ENCODE measurements around the gene SNTG2.
"Not testable (repeated sequence)": the region's sequence is repeated elsewhere in the genome, so short reads cannot be mapped to it uniquely, and the experiment has no call there.

Gene SNTG2

DNA sequence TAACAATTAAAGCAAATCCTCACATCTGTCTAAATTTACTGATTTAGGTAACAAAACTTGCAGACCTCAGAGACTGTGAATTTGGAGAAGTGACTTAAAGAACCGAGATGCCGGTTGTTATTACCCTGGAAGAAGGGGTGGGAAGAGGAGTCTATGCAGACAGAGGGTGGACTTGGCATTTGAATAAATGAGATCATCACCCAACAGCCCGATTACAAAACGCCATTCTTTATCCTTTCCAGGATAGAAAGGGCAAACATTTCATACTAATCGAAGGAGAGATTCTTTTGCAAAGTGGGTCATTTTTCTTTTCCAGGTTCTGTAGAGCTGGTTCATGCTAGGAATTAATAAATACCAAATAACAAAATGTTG lies 389.5 kb downstream of the SNTG2 start:
- DNase-seq, result no peak

DNA sequence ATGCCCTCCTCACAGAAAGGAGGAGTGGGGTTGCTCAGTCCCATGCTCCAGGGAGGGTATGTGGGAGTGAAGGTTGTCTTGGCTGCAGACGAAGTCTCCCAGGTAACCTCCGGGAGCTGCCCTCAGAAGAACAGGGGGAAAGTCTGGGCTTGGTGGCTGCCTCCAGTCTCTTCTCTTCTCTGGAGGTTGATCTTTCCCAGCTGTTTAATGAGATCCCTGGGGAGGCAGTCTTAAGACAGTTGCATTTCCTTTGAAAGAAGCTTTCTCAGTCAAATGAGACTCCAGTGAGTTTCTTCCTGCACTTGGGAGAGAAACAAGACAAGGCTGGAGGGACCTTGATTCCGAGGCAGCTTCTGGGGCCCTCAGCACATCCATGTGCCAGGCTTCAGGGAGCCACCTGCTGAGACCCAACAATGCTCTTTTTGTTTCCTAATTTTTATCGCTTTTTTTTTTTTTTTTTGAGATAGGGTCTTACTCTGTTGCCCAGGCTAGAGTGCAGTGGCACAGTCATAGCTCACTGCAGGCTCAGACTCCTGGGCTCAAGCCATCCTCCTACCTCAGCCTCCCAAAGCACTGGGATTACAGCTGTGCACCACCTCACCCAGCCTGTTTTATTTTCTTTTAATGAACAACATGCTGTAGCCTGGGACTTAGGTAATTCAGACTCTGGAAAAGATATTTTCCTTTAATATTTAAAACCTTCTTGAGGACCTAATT lies 390.9 kb downstream of the SNTG2 start:
- no peak for DNase-seq

DNA sequence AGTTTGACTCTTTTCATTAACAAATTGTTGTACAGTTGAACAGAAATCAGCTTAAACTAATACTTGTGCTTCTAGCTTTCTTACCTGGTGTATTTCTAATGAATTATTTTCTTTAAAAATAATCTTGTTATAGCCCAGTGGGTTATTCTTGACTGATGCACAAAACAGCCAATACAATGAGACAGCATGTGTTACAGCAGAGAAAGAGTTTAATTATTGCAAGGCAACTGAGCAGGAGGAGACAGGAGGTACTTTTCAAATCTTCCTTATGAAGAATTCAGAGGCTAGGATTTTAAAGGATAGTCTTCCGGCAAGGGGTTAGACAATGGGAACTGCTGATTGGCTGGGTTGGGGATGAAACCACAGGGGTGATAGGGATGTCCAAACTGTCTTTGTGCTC lies 398.1 kb downstream of the SNTG2 start:
- no peak for DNase-seq

DNA sequence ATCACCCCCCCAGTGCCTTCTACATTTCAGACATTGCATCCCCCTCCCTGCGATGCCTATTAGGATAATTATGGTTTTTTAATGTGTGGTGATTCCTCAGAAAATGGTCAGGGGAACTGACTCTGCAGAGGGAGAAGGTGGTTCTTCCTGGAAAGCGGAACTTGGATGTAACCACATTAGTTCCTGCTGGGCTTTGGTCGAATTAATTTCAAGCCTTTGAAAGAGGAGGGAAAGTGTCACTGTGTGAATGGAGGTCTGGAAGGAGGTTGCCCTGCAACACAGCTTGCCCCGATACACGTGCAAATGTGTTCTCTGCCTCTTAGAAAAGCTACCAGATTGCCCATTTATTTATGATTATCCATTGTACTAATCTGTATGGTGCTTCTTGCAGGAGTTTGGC lies 399.5 kb downstream of the SNTG2 start:
- DNase-seq, result no peak

DNA sequence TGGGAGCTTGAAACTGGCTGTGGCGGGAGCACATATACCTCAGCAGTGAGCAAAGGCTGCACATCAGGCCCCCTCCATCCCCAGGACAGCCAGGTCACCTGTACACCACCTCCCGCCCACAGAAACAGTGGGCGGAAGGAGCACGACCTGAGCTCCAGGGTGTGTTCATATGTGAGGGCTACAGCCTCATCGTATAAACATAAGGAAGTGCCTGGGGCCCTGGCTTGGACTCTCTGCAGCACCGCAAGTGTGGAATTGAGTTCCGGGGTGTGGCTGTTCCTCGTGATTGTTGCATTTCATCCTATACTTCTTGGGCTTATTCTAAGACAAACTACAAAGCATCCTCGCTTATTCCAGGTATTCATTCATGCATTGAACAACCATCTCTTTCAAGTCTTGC lies 402.5 kb downstream of the SNTG2 start:
- DNase-seq, result no peak

DNA sequence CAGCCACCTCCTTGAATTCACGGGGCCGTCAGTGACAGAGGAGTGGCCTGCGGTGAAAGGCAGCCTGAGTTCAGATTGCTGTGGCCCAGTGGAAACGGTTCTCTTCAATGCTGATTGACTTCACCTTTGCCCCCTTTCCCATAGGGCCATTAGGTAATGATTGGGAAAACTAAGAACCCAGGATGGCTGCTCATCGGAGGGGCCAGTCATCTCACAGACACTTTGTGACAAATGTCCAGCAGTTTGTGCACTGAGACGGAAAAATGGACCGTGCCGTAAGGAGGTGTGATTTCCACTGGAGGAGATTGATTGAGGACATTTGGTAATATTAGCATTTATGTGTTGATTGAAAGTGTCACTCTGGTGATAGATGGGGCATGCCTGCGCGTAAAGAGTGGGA lies 402.9 kb downstream of the SNTG2 start:
- no peak for DNase-seq

DNA sequence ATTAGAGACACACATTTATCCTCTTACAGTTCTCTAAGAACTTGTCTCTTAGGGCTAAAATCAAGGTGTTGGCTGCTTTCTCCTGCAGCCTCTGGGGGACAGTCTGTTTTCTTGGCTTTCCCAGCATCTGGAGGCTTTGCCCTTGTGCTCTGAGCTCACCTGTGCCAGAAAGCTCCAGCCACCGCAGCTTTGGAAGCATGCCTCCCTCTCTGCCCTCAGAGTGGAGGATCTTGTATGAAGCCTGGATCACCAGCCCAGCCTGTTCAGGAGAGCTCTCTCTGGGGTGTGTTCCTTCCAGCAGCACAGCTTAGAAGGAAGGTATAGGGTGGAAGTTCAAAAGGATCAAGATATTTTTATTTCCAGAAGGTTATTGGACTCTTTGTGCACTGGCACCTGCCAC lies 409.5 kb downstream of the SNTG2 start:
- no peak for DNase-seq

DNA sequence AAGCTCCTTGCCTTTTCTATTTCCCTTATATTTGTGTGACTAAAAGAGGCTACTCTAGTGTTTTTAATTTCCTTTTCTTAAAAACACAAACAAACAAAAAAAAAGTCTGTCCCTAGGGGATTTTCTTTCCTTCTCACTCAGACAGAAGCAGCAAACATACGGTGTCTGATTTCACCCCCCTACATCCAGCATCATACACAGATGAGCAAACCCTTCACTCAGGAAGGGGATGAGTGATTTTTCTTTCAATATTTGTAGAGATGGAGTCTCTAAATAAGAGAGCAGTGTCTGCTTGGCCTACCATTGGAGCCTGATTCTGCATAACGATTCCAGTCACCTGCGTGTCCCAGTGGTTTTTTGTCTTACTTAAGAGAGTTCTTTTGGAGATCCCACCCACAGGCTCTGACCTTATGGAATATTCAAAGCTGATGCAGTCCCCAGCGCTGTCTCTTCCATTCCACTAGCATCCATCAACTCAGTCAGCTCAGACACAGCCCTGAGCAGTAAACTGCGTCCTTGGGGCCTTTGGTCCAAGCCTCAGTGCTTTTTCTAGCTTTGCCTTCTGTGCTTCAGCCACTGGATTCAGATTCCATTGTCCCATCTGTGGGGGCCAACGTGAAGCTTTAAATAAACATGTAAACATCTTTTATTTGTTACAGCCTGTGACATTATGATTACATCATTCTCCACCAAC lies 410.1 kb downstream of the SNTG2 start:
- DNase-seq, result no peak

DNA sequence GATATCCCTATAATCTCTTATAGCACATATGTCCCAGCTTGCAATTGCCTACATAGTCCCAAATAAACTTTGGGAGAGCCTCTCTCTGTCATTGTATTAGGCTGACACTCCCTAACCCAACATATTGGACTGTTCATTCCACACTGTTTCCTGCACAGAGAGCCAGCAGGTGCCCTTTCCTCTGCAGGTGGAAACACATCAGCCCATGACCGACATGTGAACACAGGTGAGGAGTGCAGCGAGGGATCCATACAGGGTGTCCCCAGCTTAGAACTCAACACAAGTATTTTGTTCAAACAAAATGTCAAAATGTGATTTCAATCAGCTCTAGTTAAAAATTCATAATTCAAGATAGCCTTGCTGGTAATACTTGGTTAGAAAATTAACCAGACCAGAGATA lies 412.7 kb downstream of the SNTG2 start:
- no peak for DNase-seq

DNA sequence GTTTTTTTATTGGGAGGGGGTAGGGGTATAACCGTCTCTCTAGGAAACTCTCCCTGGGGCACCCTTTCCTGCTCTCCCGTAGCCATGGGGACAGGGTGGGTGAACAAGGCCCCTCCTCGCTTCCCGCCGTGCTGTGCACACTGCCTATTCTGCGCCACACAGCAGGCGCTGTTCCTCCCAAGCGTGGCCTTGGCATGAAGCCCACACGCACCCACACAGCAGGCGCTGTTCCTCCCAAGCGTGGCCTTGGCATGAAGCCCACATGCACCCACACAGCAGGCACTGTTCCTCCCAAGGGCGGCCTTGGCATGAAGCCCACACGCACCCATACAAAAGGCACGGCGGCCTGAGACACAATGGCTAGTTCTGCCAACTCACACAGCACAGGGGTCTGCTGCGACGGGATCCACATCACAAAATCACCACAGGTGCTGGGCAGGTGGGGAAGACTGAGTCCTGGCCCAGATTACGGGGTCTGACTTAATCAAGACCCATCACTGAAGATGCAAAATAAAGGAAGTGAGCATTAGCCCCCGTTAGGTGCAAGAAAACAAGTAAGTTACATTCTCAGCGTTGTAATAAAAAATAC lies 416.0 kb downstream of the SNTG2 start:
- no peak for DNase-seq

DNA sequence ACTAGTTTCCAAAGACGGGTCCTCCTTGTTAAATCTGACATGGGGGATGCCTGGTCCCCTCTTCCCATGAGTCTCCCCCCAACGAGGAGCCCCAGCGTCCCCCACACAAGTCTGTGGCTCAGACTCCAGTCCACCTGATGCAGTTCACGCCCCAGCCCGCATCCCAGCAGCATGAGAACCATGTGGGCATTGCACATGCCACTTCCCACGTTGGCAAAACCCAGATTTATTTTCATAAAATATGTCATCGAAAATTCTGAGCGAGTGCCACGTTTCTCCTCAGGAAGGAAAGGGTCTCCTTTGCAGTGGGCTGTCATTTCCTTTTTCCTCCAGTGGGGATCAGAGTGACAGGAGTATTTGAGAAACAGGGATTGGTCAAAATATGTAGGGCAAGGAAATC lies 417.0 kb downstream of the SNTG2 start:
- no peak for DNase-seq

DNA sequence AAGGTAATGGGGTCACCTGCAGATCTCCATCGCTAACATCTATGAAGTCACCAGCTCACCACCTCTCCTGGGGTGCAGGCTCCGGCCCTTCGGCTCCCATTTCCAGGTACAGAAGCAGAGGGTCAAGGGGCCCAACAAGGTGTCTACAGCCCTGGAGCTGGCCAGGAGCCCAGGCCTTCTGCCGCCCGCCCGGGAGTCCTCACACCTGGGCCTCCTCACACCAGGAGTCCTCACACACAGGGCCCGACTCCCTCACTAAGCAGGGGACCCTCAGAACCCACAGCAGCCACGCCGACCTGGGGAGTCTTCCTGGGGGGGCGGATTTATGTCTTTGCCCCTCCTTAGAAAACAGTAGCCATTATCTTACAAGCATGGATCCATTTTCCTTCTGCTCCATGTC lies 419.3 kb downstream of the SNTG2 start:
- no peak for DNase-seq

DNA sequence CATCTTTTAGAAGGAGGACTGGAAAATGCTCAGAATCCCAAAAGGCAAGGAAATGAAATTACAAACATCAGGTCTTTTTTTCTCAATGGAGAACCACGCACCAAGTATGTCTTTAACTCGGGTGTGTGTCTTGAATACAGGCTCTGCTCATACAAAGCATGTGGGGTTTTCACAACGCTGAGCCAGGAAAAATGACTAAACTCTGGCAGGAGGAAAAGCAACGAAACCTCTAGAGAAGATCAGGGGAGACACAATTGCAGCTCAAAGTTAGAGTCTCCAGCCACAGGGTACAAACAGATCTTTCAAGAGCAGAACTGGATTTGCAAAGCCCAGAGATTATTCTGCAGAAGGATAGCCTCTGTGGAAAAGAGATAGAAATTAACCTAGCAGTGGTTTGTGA lies 419.8 kb downstream of the SNTG2 start:
- no peak for DNase-seq

DNA sequence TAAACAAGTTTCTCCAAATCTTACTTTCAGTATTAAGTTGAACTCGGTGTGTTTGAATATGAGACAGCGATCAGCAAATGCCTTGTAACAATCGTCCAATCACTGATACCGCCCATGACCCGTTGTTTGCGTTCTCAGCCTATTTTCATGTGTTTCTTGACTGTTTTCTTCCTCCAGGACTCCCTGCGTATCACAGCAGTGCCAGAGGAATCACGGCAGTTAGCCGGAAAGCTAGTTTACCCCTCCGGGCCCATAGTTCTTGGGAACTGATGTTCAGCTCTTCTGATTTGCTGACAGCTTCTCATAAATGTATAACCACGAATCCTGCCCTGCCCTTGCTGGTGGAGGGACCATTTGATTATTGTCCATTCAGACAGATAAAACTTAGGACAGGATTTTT lies 420.4 kb downstream of the SNTG2 start:
- DNase-seq, result no peak

DNA sequence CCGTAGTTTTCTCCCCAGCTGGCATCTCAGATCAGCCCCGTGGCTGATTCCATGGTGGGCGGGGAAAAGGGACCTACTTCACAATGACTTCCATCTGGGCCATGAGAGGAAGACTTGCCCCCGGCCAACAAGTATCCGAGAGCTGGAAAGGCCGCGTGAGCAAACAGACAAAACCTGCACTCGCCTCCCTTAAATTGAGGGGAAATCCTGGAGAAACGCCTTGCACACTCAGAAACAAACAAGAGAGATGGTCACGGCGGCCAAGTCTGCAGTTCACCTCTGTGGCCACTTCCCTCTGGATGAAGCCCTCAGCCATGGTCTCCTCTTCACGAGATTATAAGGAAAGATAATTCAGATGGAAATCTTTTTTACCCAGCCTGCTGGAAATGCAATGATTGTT lies 423.2 kb downstream of the SNTG2 start:
- no peak for DNase-seq

DNA sequence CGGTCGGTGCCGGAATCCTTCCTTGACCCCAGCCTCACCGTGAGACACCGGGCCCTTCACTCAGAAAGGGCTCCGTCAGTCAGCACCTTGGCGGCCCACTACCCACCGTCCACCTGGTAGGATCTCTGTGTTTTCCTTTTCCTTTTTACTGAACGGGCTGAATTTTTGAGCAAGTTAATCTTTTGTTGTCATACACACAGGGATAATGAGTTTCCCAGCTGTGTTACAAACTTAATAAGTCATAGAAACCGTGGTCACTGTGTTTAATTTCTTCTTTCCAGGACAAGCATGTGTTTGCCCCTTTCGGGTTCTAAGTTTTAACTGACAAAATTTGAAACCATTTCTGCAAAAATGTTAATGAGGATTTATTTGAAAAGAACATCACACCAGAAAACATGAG lies 423.6 kb downstream of the SNTG2 start:
- no peak for DNase-seq

DNA sequence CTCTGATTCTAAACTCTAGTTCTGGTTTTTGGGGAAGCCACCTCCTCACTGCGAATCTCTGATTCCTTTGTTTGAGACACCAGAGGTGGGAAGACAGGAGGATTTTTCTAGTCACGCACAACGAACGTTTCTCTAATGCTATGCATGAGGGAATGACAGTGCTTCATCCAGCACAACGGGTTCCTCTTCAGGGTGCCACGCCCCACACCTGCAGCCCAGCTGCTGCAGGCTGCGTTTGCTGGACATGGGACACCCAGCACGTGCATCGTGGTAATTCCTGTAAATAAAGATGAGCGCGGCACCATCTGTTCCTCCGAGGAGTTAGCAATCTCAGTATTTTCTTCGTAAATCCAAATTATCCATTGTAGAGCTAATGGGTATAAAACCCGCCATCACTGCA lies 425.1 kb downstream of the SNTG2 start:
- DNase-seq, result no peak

DNA sequence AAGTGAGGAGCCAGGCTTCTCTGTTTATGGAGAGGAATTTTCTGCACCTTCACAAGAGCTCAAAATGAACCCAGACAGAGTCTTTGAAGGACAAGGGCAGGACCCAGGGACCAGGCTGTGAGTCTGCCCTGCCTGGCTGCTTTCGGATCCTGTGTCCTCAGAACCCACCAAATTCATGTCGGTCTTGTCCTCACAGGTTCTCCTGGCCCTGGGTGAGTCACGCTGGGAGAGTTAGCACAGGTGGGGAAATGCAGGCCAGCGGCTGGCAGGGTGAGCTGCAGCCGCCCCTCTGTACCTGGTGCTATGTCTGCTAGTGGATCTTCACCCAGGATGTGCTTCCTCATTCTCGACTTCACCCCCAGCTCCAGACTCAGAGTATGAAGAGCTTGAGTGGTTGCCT lies 426.8 kb downstream of the SNTG2 start:
- no peak for DNase-seq

DNA sequence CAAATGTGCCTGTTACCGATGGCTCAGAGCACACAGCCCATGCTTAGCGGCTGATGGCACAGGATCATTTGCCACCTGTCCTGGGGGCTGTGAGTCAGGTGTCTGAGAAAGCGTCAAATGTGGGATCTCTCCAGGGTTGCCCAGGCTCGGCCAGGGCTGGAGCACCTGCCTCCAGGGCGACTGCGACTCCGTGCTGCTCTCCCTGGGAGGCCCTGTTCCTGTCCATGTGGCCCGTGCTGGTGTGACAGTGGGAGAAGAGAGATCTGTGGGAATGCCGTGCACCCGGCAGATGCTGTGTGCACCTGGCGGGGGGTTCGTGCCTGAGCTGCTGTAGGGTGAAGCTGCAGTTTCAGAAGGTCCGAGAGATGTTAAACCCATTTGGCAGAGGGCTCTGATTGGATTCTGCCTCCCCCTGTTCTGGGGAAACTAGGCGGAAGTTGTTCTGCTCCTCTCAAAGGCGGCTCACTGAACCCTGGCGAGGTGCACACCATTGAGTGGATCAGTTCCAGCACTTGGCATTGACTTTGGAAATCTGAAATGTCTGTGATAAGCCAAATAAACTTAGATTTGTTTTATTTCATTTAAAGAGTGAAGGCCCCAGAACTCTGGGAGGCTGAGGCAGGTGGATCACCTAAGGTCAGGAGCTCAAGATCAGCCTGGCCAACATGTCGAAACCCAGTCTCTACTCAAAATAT lies 428.0 kb downstream of the SNTG2 start:
- DNase-seq, result no peak

DNA sequence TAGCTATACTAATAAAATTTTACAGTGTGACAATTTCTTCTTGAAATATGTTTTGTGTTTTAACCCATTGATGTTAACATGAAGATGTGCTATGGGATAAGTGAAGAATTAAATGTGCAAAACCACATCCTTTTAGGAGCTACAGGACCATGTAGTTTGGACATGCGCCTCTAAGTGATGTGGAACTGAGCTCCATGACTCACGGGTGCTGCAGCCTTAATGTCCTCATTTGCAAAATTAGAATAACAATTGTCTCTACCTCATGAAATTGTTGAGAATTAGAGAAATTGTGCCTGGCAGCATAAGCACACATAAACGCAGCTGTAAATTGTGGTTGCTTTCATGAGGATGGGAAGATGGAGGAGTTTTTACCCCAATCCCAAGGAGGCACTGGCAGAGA lies 431.0 kb downstream of the SNTG2 start:
- DNase-seq, result no peak

DNA sequence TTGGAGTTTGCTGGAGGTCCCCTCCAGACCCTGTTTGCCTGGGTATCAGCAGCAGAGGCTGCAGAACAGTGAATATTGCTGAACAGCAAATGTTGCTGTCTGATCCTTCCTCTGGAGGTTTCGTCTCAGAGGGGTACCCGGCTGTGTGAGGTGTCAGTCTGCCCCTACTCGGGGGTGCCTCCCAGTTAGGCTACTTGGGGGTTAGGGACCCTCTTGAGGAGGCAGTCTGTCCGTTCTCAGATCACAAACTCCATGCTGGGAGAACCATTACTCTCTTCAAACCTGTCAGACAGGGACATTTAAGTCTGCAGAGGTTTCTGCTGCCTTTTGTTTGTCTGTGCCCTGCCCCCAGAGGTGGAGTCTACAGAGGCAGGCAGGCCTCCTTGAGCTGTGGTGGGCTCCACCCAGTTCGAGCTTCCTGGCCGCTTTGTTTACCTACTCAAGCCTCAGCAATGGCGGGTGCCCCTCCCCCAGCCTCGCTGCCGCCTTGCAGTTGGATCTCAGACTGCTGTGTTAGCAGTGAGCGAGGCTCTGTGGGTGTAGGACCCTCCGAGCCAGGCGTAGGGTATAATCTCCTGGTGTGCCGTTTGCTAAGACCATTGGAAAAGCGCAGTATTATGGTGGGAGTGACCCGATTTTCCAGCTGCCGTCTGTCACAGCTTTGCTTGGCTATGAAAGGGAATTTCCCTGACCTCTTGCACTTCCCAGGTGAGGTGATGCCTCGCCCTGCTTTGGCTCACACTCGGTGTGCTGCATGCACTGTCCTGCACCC lies 437.5 kb downstream of the SNTG2 start:
- not testable (repeated sequence) for DNase-seq

DNA sequence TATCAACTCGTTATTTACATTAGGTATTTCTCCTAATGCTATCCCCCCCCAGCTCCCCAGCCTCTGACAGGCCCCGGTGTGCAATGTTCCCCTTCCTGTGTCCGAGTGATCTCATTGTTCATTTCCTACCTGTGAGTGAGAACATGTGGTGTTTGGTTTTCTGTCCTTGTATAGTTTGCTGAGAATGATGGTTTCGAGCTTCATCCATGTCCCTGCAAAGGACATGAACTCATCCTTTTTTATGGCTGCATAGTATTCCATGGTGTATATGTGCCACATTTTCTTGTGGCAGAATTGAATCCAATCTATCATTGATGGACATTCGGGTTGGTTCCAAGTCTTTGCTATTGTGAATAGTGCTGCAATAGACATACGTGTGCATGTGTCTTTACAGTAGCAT lies 439.5 kb downstream of the SNTG2 start:
- DNase-seq, result not testable (repeated sequence)

DNA sequence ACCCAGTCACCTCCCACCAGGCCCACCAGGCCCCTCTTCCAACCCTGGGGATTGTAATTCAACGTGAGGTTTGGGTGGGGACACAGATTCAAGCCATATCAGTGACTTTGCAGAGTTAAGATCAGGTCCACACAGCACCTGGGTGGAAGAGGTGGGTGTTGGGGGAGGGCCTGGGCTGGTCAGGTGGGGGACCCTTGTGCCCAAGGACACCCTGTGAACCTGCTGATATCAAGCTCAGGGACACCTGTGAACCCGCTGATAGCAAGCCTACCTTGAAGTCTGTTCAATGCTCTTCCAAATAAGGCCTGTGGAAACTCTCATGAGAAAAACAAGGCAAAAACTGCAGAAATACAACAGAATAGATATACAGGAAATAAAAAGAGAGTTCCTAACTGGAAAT lies 442.7 kb downstream of the SNTG2 start:
- no peak for DNase-seq

Data from T-helper 1 cell (primary cell).